ENCODE results near the gene SERPINB10. TPM values are rescaled to one million over a fixed set of nuclear protein-coding genes. Genes with fewer than 3 reads are reported as not detected.

SERPINB10 gene
- total RNA-seq, 3 donors from 2014 or later: 0.27 TPM; not detected in 2

GRCh38 chr18:63971320-63972001 is 63.7 kb downstream of the SERPINB10 start:
- DNase-seq: no peak
- Mint-ChIP-seq H3K4me3 (peak overlapping the region; percentile 88), H3K9me3 (no peaks in the 10 kb centered on the region), H3K36me3 (ENCODE audit: insufficient read depth) (peaks cover 3% of the 10 kb centered on the region), H3K4me1 (ENCODE audit: low read depth) (peaks cover 42% of the 10 kb centered on the region), H3K27me3 (ENCODE audit: low read depth) (no peaks in the 10 kb centered on the region)
- ATAC-seq: no peak

- Mint-ChIP-seq H3K36me3 (ENCODE audit: insufficient read depth) (peaks cover 3% of the 10 kb centered on the region), H3K4me3 (peak overlapping the region; percentile 88), H3K9me3 (no peaks in the 10 kb centered on the region), H3K27me3 (ENCODE audit: low read depth) (no peaks in the 10 kb centered on the region), H3K4me1 (ENCODE audit: low read depth) (peaks cover 42% of the 10 kb centered on the region)
- DNase-seq: no peak
- no peak for ATAC-seq
Observed at GRCh38 chr18:63972002-63972376, 64.2 kb downstream of the SERPINB10 start.

GRCh38 chr18:63974991-63975390 is 67.2 kb downstream of the SERPINB10 start:
- ATAC-seq (no peak), DNase-seq (no peak)
- peaks cover 36% of the 10 kb centered on the region for H3K4me1 Mint-ChIP-seq (ENCODE audit: low read depth)
- H3K27me3 Mint-ChIP-seq (ENCODE audit: low read depth): no peaks in the 10 kb centered on the region
- H3K36me3 Mint-ChIP-seq (ENCODE audit: insufficient read depth): peaks cover 4% of the 10 kb centered on the region
- H3K9me3 Mint-ChIP-seq: no peaks in the 10 kb centered on the region
- no peak overlapping the region for H3K4me3 Mint-ChIP-seq

- ATAC-seq (no peak), DNase-seq (no peak)
- Mint-ChIP-seq H3K4me1 (ENCODE audit: low read depth) (peaks cover 35% of the 10 kb centered on the region), H3K36me3 (ENCODE audit: insufficient read depth) (peaks cover 7% of the 10 kb centered on the region), H3K27me3 (ENCODE audit: low read depth) (no peaks in the 10 kb centered on the region), H3K9me3 (no peaks in the 10 kb centered on the region), H3K4me3 (no peak overlapping the region)
Observed at GRCh38 chr18:63975628-63976027, 67.9 kb downstream of the SERPINB10 start.

GRCh38 chr18:63977040-63977439 is 69.3 kb downstream of the SERPINB10 start:
- ATAC-seq: no peak
- H3K36me3 Mint-ChIP-seq (ENCODE audit: insufficient read depth): peaks cover 16% of the 10 kb centered on the region
- no peaks in the 10 kb centered on the region for H3K27me3 Mint-ChIP-seq (ENCODE audit: low read depth)
- H3K4me3 Mint-ChIP-seq: no peak overlapping the region
- DNase-seq: no peak
- H3K9me3 Mint-ChIP-seq: no peaks in the 10 kb centered on the region
- H3K4me1 Mint-ChIP-seq (ENCODE audit: low read depth): peaks cover 22% of the 10 kb centered on the region

- DNase-seq: peak; percentile 28
- H3K27me3 Mint-ChIP-seq (ENCODE audit: low read depth): no peaks in the 10 kb centered on the region
- peak; percentile 67 to 69 for ATAC-seq
- no peaks in the 10 kb centered on the region for H3K9me3 Mint-ChIP-seq
- H3K36me3 Mint-ChIP-seq (ENCODE audit: insufficient read depth): peaks cover 29% of the 10 kb centered on the region
- peaks cover 12% of the 10 kb centered on the region for H3K4me1 Mint-ChIP-seq (ENCODE audit: low read depth)
- no peak overlapping the region for H3K4me3 Mint-ChIP-seq
Observed at GRCh38 chr18:63979409-63979920, 71.7 kb downstream of the SERPINB10 start.

GRCh38 chr18:63980027-63980426 is 72.3 kb downstream of the SERPINB10 start:
- Mint-ChIP-seq H3K4me3 (no peak overlapping the region), H3K4me1 (ENCODE audit: low read depth) (peaks cover 7% of the 10 kb centered on the region), H3K9me3 (no peaks in the 10 kb centered on the region), H3K36me3 (ENCODE audit: insufficient read depth) (peaks cover 31% of the 10 kb centered on the region), H3K27me3 (ENCODE audit: low read depth) (no peaks in the 10 kb centered on the region)
- no peak for DNase-seq
- ATAC-seq: no peak

GRCh38 chr18:63980896-63981460 is 73.2 kb downstream of the SERPINB10 start:
- H3K36me3 Mint-ChIP-seq (ENCODE audit: insufficient read depth): peaks cover 32% of the 10 kb centered on the region
- no peak overlapping the region for H3K4me3 Mint-ChIP-seq
- ATAC-seq (no peak), DNase-seq (no peak)
- no peaks in the 10 kb centered on the region for H3K27me3 Mint-ChIP-seq (ENCODE audit: low read depth)
- H3K9me3 Mint-ChIP-seq: no peaks in the 10 kb centered on the region
- peaks cover 4% of the 10 kb centered on the region for H3K4me1 Mint-ChIP-seq (ENCODE audit: low read depth)

GRCh38 chr18:63981719-63982118 is 74.0 kb downstream of the SERPINB10 start:
- ATAC-seq: no peak
- peaks cover 39% of the 10 kb centered on the region for H3K36me3 Mint-ChIP-seq (ENCODE audit: insufficient read depth)
- DNase-seq: no peak
- H3K4me1 Mint-ChIP-seq (ENCODE audit: low read depth): peaks cover 4% of the 10 kb centered on the region
- H3K27me3 Mint-ChIP-seq (ENCODE audit: low read depth): no peaks in the 10 kb centered on the region
- H3K4me3 Mint-ChIP-seq: no peak overlapping the region
- no peaks in the 10 kb centered on the region for H3K9me3 Mint-ChIP-seq

- Mint-ChIP-seq H3K4me3 (no peak overlapping the region), H3K4me1 (ENCODE audit: low read depth) (peaks cover 4% of the 10 kb centered on the region), H3K36me3 (ENCODE audit: insufficient read depth) (peaks cover 42% of the 10 kb centered on the region), H3K27me3 (ENCODE audit: low read depth) (no peaks in the 10 kb centered on the region), H3K9me3 (no peaks in the 10 kb centered on the region)
- ATAC-seq (no peak), DNase-seq (no peak)
Observed at GRCh38 chr18:63982361-63982760, 74.6 kb downstream of the SERPINB10 start.

Other genes starting within 250 kb of the SERPINB10 start
- not detected for gene SERPINB3, start 246.1 kb upstream of the SERPINB10 start, total RNA-seq
- not detected for gene SERPINB11, start 205.0 kb upstream of the SERPINB10 start, total RNA-seq
- not detected for gene SERPINB7, start 132.5 kb upstream of the SERPINB10 start, total RNA-seq
- 1 to 10 TPM in 2 of 3 donors, under 1 TPM in 1; 0.78 to 1.5 (median 1.2) TPM for gene SERPINB2, start 20.3 kb upstream of the SERPINB10 start, total RNA-seq
- 1 to 10 TPM; 3.0 to 9.5 (median 6.8) TPM for gene HMSD, start 41.3 kb downstream of the SERPINB10 start, total RNA-seq
- gene SERPINB8, start 62.1 kb downstream of the SERPINB10 start, total RNA-seq: 10 to 100 TPM; 17.0 to 22.6 (median 17.4) TPM
- not detected for gene LINC00305, start 241.1 kb downstream of the SERPINB10 start, total RNA-seq